Measurements from ENCODE around the gene CGN. TPM values are rescaled to one million over a fixed set of nuclear protein-coding genes. Genes with fewer than 3 reads are reported as not detected.

Gene CGN
- total RNA-seq, 2 donors from 2014 or later, result 3.3 to 5.4 TPM

GRCh38 chr1:151568626-151569088 lies 57.5 kb downstream of the CGN start:
- Histone ChIP-seq H3K27ac (no peak overlapping the region), H3K4me3 (no peak overlapping the region), H3K36me3 (peaks cover 41% of the 10 kb centered on the region), H3K4me1 (no peaks in the 10 kb centered on the region), H3K27me3 (no peaks in the 10 kb centered on the region), H3K9me3 (no peaks in the 10 kb centered on the region)
- no peak for DNase-seq (ENCODE audit: low spot score)
- no peak for TF ChIP-seq CTCF (IDR thresholded peaks at IDR 0.05)

- no peaks in the 10 kb centered on the region for H3K9me3 ChIP-seq
- H3K4me3 ChIP-seq, result no peak overlapping the region
- peaks cover 42% of the 10 kb centered on the region for H3K36me3 ChIP-seq
- H3K27ac ChIP-seq, result no peak overlapping the region
- DNase-seq (ENCODE audit: low spot score), result no peak
- H3K4me1 ChIP-seq, result no peaks in the 10 kb centered on the region
- no peaks in the 10 kb centered on the region for H3K27me3 ChIP-seq
- no peak for TF ChIP-seq CTCF (IDR thresholded peaks at IDR 0.05)
These were observed 59.6 kb downstream of the CGN start for GRCh38 chr1:151570819-151571218.

GRCh38 chr1:151574575-151575529 lies 63.7 kb downstream of the CGN start:
- Histone ChIP-seq H3K36me3 (peaks cover 34% of the 10 kb centered on the region), H3K9me3 (no peaks in the 10 kb centered on the region), H3K4me1 (no peaks in the 10 kb centered on the region), H3K27ac (no peak overlapping the region), H3K4me3 (no peak overlapping the region), H3K27me3 (no peaks in the 10 kb centered on the region)
- TF ChIP-seq CTCF (IDR thresholded peaks at IDR 0.05), result no peak
- no peak for DNase-seq (ENCODE audit: low spot score)

- Histone ChIP-seq H3K27me3 (no peaks in the 10 kb centered on the region), H3K4me3 (no peak overlapping the region), H3K27ac (no peak overlapping the region), H3K9me3 (no peaks in the 10 kb centered on the region), H3K4me1 (no peaks in the 10 kb centered on the region), H3K36me3 (peaks cover 30% of the 10 kb centered on the region)
- no peak for TF ChIP-seq CTCF (IDR thresholded peaks at IDR 0.05)
- DNase-seq (ENCODE audit: low spot score), result no peak
These were observed 66.0 kb downstream of the CGN start for GRCh38 chr1:151577173-151577572.

GRCh38 chr1:151578941-151579340 lies 67.8 kb downstream of the CGN start:
- no peaks in the 10 kb centered on the region for H3K4me1 ChIP-seq
- H3K4me3 ChIP-seq, result no peak overlapping the region
- DNase-seq (ENCODE audit: low spot score), result no peak
- H3K27ac ChIP-seq, result no peak overlapping the region
- no peak for TF ChIP-seq CTCF (IDR thresholded peaks at IDR 0.05)
- peaks cover 30% of the 10 kb centered on the region for H3K36me3 ChIP-seq
- no peaks in the 10 kb centered on the region for H3K9me3 ChIP-seq
- H3K27me3 ChIP-seq, result no peaks in the 10 kb centered on the region
